Measurements from ENCODE around the gene PLEK2. TPM values are rescaled to one million over a fixed set of nuclear protein-coding genes. Genes with fewer than 3 reads are reported as not detected.

Gene PLEK2
- 22.4 and 26.7 TPM in 2 replicates for total RNA-seq

GRCh38 chr14:67411820-67412421, at the start of gene PLEK2:
PLEK2 (minus strand) TSS chr14:67412165; CDS start chr14:67412059, 106 bp downstream.

GRCh38 chr14:67359775-67360469, 52.0 kb downstream of the PLEK2 start, which contains the start of the genes ATP6V1D and EIF2S1:
ATP6V1D (minus strand) TSS chr14:67359804; CDS start chr14:67359698, 106 bp downstream.
EIF2S1 (plus strand) TSS chr14:67360328; CDS start chr14:67364768, 4,440 bp downstream.

Small RNA genes lying within 50 kb of the gene (small RNA-seq; reads per million reads assigned to genes)
- gene MIR5694 (not detected), gene RF00019 (not detected)

Other genes starting within 250 kb of the PLEK2 start
- gene GARIN2, start 222.7 kb downstream of the PLEK2 start, total RNA-seq, result 0.39 TPM in 1 of 2 replicates, not detected in the other
- gene PALS1, start 170.7 kb downstream of the PLEK2 start, total RNA-seq, result 11.4 and 13.2 TPM in 2 replicates
- 56.9 and 90.8 TPM in 2 replicates for gene ATP6V1D, start 52.4 kb downstream of the PLEK2 start, total RNA-seq
- 94.2 and 101 TPM in 2 replicates for gene EIF2S1, start 51.8 kb downstream of the PLEK2 start, total RNA-seq
- gene TMEM229B, start 76.6 kb upstream of the PLEK2 start, total RNA-seq, result under 0.01 and 0.22 TPM in 2 replicates
- gene PLEKHH1, start 121.1 kb upstream of the PLEK2 start, total RNA-seq, result 1.2 and 1.4 TPM in 2 replicates
- gene PIGH, start 188.1 kb upstream of the PLEK2 start, total RNA-seq, result 15.8 and 19.2 TPM in 2 replicates
- gene ARG2, start 207.8 kb upstream of the PLEK2 start, total RNA-seq, result 0.79 and 1.7 TPM in 2 replicates

Measured in placental epithelial cell (primary cell).